K562 (cell line): Measurements from ENCODE around the gene COQ7. TPM values are rescaled to one million over a fixed set of nuclear protein-coding genes. Genes with fewer than 3 reads are reported as not detected.
A peak's percentile ranks its signal among the peaks of the same experiment; 100 is the strongest.

Source experiments
- AFF1 ChIP-seq, 2 experiments: fragments of 450-650 bp; IDR thresholded peaks; 2 replicates each; pipeline ENCODE4 v1.6.1; 2018; ENCODE audit warnings: mild to moderate bottlenecking in 2 of 2, low read depth in 1 of 2; ENCODE audit not compliant: partially characterized antibody in 2 of 2
- BRF1 ChIP-seq: IDR thresholded peaks from 3 replicates; pipeline ENCODE4 v1.6.1; 2011; ENCODE audit warnings: borderline replicate concordance, mild to moderate bottlenecking; ENCODE audit not compliant: insufficient read length; ENCODE audit errors: extremely low read depth
- MTA3 ChIP-seq: fragments of 450-650 bp; formaldehyde crosslinking; IDR thresholded peaks from 2 replicates; pipeline ENCODE4 v1.6.1; 2017; ENCODE audit warnings: mild to moderate bottlenecking, borderline replicate concordance
- polyA plus RNA-seq, 8 experiments: library from polyadenylated mRNA; depleted of rRNA in 4 of 8; stranded (reverse) in 5 of 8; unstranded in 3 of 8; fragments of >200 nt; fragmentation: Nextera tagmentation in 2 of 8; fragmentation: Illumina TruSeq in 1 of 8; extraction: Ambion mirVana in 2 of 8; extraction: Trizol in 1 of 8; gene quantifications; 2 replicates each; pipeline versions ENCODE4 v1.2.1 to v1.2.3, GENCODE V29; 2011 to 2014; ENCODE audit warnings: inconsistent platforms in 1 of 8, missing spikeins in 1 of 8
- total RNA-seq, 7 experiments: library from RNA; depleted of rRNA in 6 of 7; stranded (reverse); fragments of >200 nt in 6 of 7; fragmentation: Illumina TruSeq in 2 of 7; extraction: Trizol in 2 of 7; gene quantifications; 2 replicates each; pipeline versions ENCODE4 v1.2.1 to v1.2.3, GENCODE V29; 2011 to 2021; ENCODE audit warnings: low replicate concordance in 1 of 7
- TF ChIP-seq, protein P1 (sequence below), 2 experiments: fragments of 450-650 bp; formaldehyde crosslinking in 1 of 2; IDR thresholded peaks; 2 replicates each; pipeline versions ENCODE4 v1.4.0 to v1.6.1; 2014 to 2020; ENCODE audit warnings: mild to moderate bottlenecking in 2 of 2, borderline replicate concordance in 1 of 2, low read depth in 1 of 2

Gene COQ7
- total and polyA plus RNA-seq, 9 of the 15 experiments (the other 6 are each of a cell fraction or from before 2014, with no cell fraction given) = 2.3 to 26.1 (median 15.2) TPM

DNA sequence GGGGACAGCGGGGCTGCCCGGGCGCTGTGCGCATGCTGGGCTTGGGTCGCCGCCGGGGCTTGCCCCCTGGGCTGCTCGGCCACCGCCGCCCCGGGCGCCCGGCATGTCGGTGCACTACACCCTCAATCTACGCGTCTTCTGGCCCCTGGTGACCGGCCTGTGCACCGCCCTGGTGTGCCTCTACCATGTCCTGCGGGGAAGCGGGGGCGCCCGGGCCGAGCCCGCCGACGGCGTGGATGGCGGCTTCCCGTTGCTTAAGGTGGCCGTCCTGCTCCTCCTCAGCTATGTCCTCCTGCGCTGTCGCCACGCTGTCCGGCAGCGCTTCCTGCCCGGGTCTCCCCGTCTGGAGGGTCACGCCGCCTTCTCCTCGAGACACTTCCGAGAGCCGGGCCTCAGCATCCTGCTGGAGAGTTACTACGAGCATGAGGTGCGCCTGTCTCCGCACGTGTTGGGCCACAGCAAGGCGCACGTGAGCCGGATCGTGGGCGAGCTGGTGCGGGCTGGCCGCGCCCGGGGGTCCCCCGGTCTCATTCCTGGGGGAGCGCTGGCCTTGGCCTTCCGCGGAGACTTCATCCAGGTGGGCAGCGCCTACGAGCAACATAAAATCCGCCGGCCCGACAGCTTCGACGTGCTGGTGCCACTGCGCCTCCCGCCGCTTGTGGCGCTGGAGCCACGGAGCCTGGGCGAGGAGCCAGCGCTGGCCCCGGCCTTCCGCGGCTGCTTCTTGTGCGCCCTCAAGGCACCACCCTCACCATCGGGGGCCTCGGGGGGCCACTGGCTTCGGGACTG is 47.1 kb downstream of the COQ7 start (continued):
- TF ChIP-seq, protein P1, sequence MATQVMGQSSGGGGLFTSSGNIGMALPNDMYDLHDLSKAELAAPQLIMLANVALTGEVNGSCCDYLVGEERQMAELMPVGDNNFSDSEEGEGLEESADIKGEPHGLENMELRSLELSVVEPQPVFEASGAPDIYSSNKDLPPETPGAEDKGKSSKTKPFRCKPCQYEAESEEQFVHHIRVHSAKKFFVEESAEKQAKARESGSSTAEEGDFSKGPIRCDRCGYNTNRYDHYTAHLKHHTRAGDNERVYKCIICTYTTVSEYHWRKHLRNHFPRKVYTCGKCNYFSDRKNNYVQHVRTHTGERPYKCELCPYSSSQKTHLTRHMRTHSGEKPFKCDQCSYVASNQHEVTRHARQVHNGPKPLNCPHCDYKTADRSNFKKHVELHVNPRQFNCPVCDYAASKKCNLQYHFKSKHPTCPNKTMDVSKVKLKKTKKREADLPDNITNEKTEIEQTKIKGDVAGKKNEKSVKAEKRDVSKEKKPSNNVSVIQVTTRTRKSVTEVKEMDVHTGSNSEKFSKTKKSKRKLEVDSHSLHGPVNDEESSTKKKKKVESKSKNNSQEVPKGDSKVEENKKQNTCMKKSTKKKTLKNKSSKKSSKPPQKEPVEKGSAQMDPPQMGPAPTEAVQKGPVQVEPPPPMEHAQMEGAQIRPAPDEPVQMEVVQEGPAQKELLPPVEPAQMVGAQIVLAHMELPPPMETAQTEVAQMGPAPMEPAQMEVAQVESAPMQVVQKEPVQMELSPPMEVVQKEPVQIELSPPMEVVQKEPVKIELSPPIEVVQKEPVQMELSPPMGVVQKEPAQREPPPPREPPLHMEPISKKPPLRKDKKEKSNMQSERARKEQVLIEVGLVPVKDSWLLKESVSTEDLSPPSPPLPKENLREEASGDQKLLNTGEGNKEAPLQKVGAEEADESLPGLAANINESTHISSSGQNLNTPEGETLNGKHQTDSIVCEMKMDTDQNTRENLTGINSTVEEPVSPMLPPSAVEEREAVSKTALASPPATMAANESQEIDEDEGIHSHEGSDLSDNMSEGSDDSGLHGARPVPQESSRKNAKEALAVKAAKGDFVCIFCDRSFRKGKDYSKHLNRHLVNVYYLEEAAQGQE (IDR thresholded peaks at IDR 0.05; ENCODE audit: borderline replicate concordance) = no peak
- TF ChIP-seq, protein P1 (CRISPR knock-in tag; IDR thresholded peaks at IDR 0.05; ENCODE audit: low read depth) = no peak
- TF ChIP-seq MTA3 (0 out of 2 replicates have a peak, but pooled peaks have one; percentile 19), BRF1 (no peak), AFF1 (IDR thresholded peaks at IDR 0.05; ENCODE audit: low read depth in 1 of 2, partially characterized antibody in 2 of 2) (no peak)
